PC-9 (cell line): Measurements from ENCODE around the gene PIK3R5. TPM values are rescaled to one million over a fixed set of nuclear protein-coding genes. Genes with fewer than 3 reads are reported as not detected.

Experiments used
- BruUV-seq: library from RNA; stranded (reverse); fragments of 400-500 nt; replicated peaks from 2 replicates; lab custom pipeline; 2021; lab: Mats Ljungman, UMichigan
- CTCF ChIA-PET: fragments of 300-600 bp; sonication (Branson Sonifier 250); formaldehyde crosslinking; loops from one replicate; lab custom pipeline; 2022; ENCODE audit warnings: antibody characterized with exemption; lab: Charles Lee
- POLR2A ChIA-PET: fragments of 300-600 bp; sonication (Branson Sonifier 250); formaldehyde crosslinking; loops from one replicate; lab custom pipeline; 2022; ENCODE audit warnings: antibody characterized with exemption; ENCODE audit not compliant: unreplicated experiment; lab: Charles Lee
- DNase-seq, 2 experiments: peaks; one replicate each; pipeline versions ENCODE4 v3.0.0 to v3.0.0-alpha.2; 2015 to 2022; ENCODE audit warnings: mixed read lengths in 1 of 2
- H2AFZ ChIP-seq: fragments of 200-600 bp; sonication (generic); 2 replicates; pipeline ENCODE4 v1.8.1; 2017; ENCODE audit warnings: antibody characterized with exemption
- H3F3A ChIP-seq: fragments of 200-600 bp; sonication (generic); 2 replicates; pipeline ENCODE4 v1.8.1; 2017; ENCODE audit warnings: antibody characterized with exemption, mild to moderate bottlenecking, low read depth; ENCODE audit not compliant: insufficient read depth
- H3K27ac ChIP-seq: fragments of 200-600 bp; sonication (generic); 2 replicates; pipeline ENCODE4 v1.6.1; 2016; ENCODE audit warnings: mixed run types
- H3K27me3 ChIP-seq: fragments of 200-600 bp; sonication (generic); 2 replicates; pipeline ENCODE4 v1.6.1; 2016; ENCODE audit warnings: low read depth, mixed run types; ENCODE audit not compliant: insufficient read depth
- H3K36me3 ChIP-seq: fragments of 200-600 bp; sonication (generic); 2 replicates; pipeline ENCODE4 v1.6.1; 2016; ENCODE audit warnings: low read depth, mixed run types
- H3K4me1 ChIP-seq: fragments of 200-600 bp; sonication (generic); replicated peaks from 2 replicates; pipeline ENCODE4 v1.6.1; 2016; ENCODE audit warnings: mixed run types; ENCODE audit not compliant: insufficient read depth
- H3K4me2 ChIP-seq: fragments of 200-600 bp; sonication (generic); 2 replicates; pipeline ENCODE4 v1.6.1; 2017; ENCODE audit warnings: mixed run types
- H3K4me3 ChIP-seq: fragments of 200-600 bp; sonication (generic); 2 replicates; pipeline ENCODE4 v1.6.1; 2016; ENCODE audit warnings: mixed run types
- H3K79me2 ChIP-seq: fragments of 200-600 bp; sonication (generic); 2 replicates; pipeline ENCODE4 v1.6.1; 2017; ENCODE audit warnings: low read depth, mixed run types
- H3K9me2 ChIP-seq: fragments of 200-600 bp; sonication (generic); 2 replicates; pipeline ENCODE4 v1.8.1; 2017; ENCODE audit warnings: mild to moderate bottlenecking; ENCODE audit not compliant: insufficient read depth
- H3K9me3 ChIP-seq: fragments of 200-600 bp; sonication (generic); 2 replicates; pipeline ENCODE4 v1.8.1; 2016; ENCODE audit warnings: low read depth; ENCODE audit not compliant: insufficient read depth
- H4K20me1 ChIP-seq: fragments of 200-600 bp; sonication (generic); 2 replicates; pipeline ENCODE4 v1.8.1; 2017; ENCODE audit not compliant: insufficient read depth
- EZH2 ChIP-seq: fragments of 200-600 bp; sonication (generic); IDR thresholded peaks from 2 replicates; pipeline ENCODE4 v1.8.0; 2017; ENCODE audit warnings: antibody characterized with exemption, low read depth
- intact Hi-C: fragments of 100-400 bp; cut with micrococcal nuclease; formaldehyde crosslinking; loops from one replicate; pipeline ENCODE4 v1.10.0; 2022; ENCODE audit not compliant: unreplicated experiment
- total RNA-seq: library from RNA; stranded (reverse); gene quantifications from 2 replicates; pipeline ENCODE4 v1.2.3, GENCODE V29; 2021
- TF ChIP-seq, protein P1 (sequence below): fragments of 200-600 bp; sonication (generic); conservative IDR thresholded peaks from 2 replicates; pipeline ENCODE4 v1.6.1; 2017; ENCODE audit warnings: mixed run types, antibody characterized with exemption, mild to moderate bottlenecking, moderate library complexity

PIK3R5 gene
- total RNA-seq, 1 experiment from 2014 or later, result not detected

DNA sequence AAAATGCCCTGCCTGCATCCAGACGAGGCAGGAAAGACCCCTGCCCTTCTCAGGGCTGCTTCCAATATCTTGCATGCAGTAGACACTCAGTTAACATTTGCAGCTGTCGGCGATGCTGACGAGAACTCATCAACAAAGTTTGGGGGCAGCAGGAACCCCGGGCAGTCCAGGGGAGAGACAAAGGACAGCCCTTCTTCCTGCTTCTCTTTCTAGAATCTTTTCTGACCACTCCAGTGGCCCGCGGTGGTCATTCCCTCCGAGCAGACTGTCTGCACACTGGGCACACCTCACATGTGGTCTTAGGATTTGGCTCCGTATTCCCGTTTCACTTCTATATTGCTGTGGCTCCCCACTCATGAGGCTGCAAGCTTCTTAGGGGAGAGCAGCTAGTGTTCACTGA is 135.4 kb downstream of the PIK3R5 start:
- CTCF ChIA-PET, result no interaction called here
- no peaks in the 10 kb centered on the region for H3K9me2 ChIP-seq
- no peak overlapping the region for H2AFZ ChIP-seq
- no peak overlapping the region for H3K4me3 ChIP-seq
- no peaks in the 10 kb centered on the region for H3F3A ChIP-seq
- H3K79me2 ChIP-seq, result no peaks in the 10 kb centered on the region
- H4K20me1 ChIP-seq, result no peaks in the 10 kb centered on the region
- intact Hi-C loops, result no loop called here
- POLR2A ChIA-PET, result no interaction called here
- no peak for DNase-seq
- no peaks in the 10 kb centered on the region for H3K36me3 ChIP-seq
- no peaks in the 10 kb centered on the region for H3K4me1 ChIP-seq
- H3K4me2 ChIP-seq, result no peak overlapping the region
- TF ChIP-seq, protein P1, sequence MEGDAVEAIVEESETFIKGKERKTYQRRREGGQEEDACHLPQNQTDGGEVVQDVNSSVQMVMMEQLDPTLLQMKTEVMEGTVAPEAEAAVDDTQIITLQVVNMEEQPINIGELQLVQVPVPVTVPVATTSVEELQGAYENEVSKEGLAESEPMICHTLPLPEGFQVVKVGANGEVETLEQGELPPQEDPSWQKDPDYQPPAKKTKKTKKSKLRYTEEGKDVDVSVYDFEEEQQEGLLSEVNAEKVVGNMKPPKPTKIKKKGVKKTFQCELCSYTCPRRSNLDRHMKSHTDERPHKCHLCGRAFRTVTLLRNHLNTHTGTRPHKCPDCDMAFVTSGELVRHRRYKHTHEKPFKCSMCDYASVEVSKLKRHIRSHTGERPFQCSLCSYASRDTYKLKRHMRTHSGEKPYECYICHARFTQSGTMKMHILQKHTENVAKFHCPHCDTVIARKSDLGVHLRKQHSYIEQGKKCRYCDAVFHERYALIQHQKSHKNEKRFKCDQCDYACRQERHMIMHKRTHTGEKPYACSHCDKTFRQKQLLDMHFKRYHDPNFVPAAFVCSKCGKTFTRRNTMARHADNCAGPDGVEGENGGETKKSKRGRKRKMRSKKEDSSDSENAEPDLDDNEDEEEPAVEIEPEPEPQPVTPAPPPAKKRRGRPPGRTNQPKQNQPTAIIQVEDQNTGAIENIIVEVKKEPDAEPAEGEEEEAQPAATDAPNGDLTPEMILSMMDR, result no peak
- no peak for TF ChIP-seq EZH2
- H3K27ac ChIP-seq, result no peak overlapping the region
- no TSS peak for BruUV-seq
- H3K27me3 ChIP-seq, result no peaks in the 10 kb centered on the region; the same call in 1 of the 2 replicates
- no peaks in the 10 kb centered on the region for H3K9me3 ChIP-seq

DNA sequence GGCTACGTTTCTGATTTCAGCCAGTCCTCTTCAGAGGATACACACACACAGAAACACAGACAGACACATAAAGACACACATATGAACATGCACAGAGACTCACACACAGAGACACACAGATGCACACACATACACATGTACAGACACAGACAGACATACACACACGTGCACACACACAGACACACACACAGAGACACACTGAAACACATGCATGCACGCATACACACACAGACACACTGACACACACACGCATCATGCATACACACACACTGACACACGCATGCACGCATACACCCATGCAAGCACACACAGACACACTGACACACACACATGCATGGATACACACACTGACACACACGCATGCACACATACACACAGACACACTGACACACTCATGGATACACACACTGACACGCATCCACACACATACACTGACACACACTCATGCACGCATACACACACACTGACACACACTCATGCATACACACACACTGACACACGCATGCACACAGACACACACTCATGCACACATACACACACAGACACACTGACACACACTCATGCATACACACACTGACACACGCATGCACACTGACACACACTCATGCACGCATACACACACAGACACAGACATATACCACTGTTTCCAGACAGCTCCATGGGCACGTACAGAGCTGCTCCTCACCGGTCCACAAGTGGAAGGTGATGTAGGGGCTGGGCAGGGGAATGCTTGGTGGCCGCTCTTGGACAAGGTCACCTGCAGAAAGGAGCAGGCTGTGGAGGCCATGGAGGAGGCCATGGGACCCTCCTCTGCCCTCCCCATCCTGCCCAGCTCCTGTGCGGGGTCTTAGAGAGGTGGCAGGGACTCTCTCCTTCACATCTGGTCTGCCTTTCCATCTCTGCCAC is 136.2 kb downstream of the PIK3R5 start:
- TF ChIP-seq, protein P1, result no peak
- no peak for TF ChIP-seq EZH2

More for the DNA sequence above, 136.2 kb downstream of the PIK3R5 start:
- Histone ChIP-seq H3K9me2 (no peaks in the 10 kb centered on the region), H3F3A (no peaks in the 10 kb centered on the region), H3K36me3 (no peaks in the 10 kb centered on the region), H3K4me1 (no peaks in the 10 kb centered on the region), H3K79me2 (no peaks in the 10 kb centered on the region), H3K4me2 (no peak overlapping the region), H3K27me3 (no peaks in the 10 kb centered on the region; the same call in 1 of the 2 replicates), H3K4me3 (no peak overlapping the region), H4K20me1 (no peaks in the 10 kb centered on the region), H3K27ac (no peak overlapping the region), H3K9me3 (no peaks in the 10 kb centered on the region), H2AFZ (no peak overlapping the region)
- POLR2A ChIA-PET, result no interaction called here
- BruUV-seq, result no TSS peak
- no peak for DNase-seq
- intact Hi-C loops, result no loop called here
- CTCF ChIA-PET, result interaction anchor here (0.5 kb wide), 1 partner anchor 514 kb away, joined by 5 read pairs; no protein-coding TSS in a partner anchor

Other genes starting within 250 kb of the PIK3R5 start
- not detected in 2 replicates for gene CCDC42, start 220.9 kb downstream of the PIK3R5 start, total RNA-seq
- gene SPDYE4, start 207.2 kb downstream of the PIK3R5 start, total RNA-seq, result not detected in 2 replicates
- not detected in 2 replicates for gene MFSD6L, start 166.3 kb downstream of the PIK3R5 start, total RNA-seq
- not detected in 2 replicates for gene PIK3R6, start 98.0 kb downstream of the PIK3R5 start, total RNA-seq
- gene NTN1, start 55.8 kb upstream of the PIK3R5 start, total RNA-seq, result 17.7 and 24.5 TPM in 2 replicates